ENCODE data around the gene PRR5L. TPM values are rescaled to one million over a fixed set of nuclear protein-coding genes. Genes with fewer than 3 reads are reported as not detected.

The PRR5L gene
- total and polyA plus RNA-seq, 9 donors = 5.9 to 56.3 (median 22.1) TPM

DNA sequence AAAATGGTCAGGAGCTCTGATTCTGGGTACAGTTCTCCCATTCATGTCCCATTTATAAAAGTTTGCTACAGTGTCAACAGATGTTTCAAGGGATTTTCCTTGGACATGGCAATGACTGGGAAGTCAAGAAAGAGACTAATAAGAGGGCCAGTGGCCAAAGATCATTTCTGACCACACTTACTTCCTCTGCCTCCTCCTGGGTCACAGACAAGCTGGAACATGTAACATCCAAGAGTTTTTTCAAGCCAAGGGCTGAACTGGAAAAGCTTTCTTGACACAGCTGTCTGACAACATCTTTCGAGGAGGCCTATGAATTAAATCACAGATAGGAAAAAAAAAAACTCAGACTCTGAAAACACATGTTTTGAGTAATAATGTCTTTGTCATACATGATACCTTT, 15.6 kb upstream of the PRR5L start:
- no peak overlapping the region for H3K27ac ChIP-seq
- H3K4me1 ChIP-seq (ENCODE audit: insufficient read depth) = no peaks in the 10 kb centered on the region
- WGBS, 3 donors = 47 to 64% (median 49%) methylated on average over 1 of the region's 1 CpG
- DNase-seq = no peak
- TF ChIP-seq POLR2A (IDR thresholded peaks at IDR 0.05) (no peak), CTCF (IDR thresholded peaks at IDR 0.05) (no peak), EP300 (IDR thresholded peaks at IDR 0.05) (no peak)
- no peaks in the 10 kb centered on the region for H3K27me3 ChIP-seq
- no peaks in the 10 kb centered on the region for H3K9me3 ChIP-seq
- intact Hi-C loops (cut with DNase I) = no loop called here
- no peak overlapping the region for H3K4me3 ChIP-seq
- no peaks in the 10 kb centered on the region for H3K36me3 ChIP-seq

DNA sequence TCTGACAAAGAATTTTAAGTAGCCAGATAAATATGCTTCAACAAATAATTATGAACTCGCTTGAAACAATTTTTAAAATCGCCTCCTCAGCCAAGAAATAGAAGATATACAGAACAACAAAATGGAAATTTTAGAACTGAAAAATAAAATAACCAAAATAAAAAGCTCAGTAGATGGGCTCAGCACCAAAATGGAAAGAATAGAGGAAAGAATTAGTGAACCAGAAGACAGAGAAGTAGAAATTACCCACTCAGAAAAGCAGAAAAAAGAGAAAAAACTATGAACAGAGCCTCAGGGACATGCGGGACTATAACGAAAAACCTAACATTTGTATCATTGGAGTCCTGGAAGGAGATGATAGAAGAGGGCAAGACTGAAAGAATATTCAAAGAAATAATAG, 14.2 kb upstream of the PRR5L start:
- DNase-seq = no peak
- Histone ChIP-seq H3K27me3 (no peaks in the 10 kb centered on the region), H3K4me3 (no peak overlapping the region), H3K9me3 (no peaks in the 10 kb centered on the region), H3K4me1 (ENCODE audit: insufficient read depth) (no peaks in the 10 kb centered on the region), H3K27ac (no peak overlapping the region), H3K36me3 (no peaks in the 10 kb centered on the region)
- intact Hi-C loops (cut with DNase I) = no loop called here
- WGBS, 3 donors = 94 to 97% (median 96%) methylated on average over 4 of the region's 4 CpGs
- TF ChIP-seq CTCF (IDR thresholded peaks at IDR 0.05) (no peak), POLR2A (IDR thresholded peaks at IDR 0.05) (no peak), EP300 (IDR thresholded peaks at IDR 0.05) (no peak)

DNA sequence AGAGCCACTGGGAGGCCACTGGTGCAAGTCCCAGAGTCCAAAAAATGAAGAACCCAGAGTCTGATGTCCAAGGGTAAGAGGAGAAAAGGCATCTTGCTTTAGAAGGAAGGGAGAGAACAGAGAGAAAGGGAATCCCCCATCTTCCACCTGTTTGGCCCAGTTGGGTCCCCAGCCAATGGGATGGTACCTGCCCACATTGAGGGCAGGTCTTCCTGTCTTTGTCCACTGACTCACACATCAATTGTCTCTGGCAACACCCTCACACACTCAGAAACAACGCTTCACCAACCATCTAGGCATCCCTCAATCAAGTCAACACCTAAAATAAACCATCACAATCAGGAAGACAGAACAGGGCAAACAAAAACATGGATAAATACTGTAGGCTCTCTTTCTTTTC, 13.2 kb upstream of the PRR5L start:
- Histone ChIP-seq H3K4me3 (no peak overlapping the region), H3K9me3 (no peaks in the 10 kb centered on the region), H3K27me3 (no peaks in the 10 kb centered on the region), H3K36me3 (no peaks in the 10 kb centered on the region), H3K4me1 (ENCODE audit: insufficient read depth) (no peaks in the 10 kb centered on the region), H3K27ac (no peak overlapping the region)
- 85 to 100% (median 93%) methylated on average over 1 of the region's 1 CpG for WGBS, 3 donors
- no peak for DNase-seq
- intact Hi-C loops (cut with DNase I) = no loop called here
- no peak for TF ChIP-seq POLR2A (IDR thresholded peaks at IDR 0.05)

DNA sequence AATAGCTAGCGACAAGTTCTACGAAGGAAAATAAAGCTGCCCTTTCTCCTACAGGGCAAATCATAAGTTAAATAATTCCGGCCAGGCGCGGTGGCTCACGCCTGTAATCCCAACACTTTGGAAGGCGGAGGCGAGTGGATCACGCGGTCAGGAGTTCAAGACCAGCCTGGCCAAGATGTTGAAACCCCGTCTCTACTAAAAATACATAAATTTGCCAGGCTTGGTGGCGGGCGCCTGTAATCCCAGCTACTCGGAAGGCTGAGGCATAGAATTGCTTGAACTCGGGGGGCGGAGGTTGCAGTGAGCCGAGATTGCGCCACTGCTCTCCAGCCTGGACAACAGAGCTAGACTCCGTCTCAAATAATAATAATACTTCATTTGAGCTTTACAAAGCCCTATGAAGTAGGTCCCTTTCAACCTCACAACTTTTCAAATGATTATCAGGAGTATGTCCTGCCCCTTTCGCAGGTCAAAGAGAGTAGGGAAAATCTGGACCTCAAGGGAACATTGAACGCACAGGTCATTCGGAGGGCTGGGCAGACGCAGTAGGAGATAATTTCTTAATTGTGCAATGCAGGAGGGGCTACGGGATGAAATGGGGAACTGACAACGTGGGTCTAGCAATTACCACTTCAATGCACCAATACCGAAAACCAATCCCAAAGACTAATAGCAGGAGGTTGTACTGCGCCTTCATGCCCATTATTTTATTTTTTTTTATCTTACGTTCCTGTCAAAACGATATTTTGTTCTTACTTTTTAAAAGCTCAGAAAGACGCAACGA, 7.5 kb upstream of the PRR5L start:
- no peaks in the 10 kb centered on the region for H3K36me3 ChIP-seq
- peak overlapping the region; percentile 62 for H3K4me3 ChIP-seq
- H3K9me3 ChIP-seq = no peaks in the 10 kb centered on the region
- 31 to 38% (median 33%) methylated on average over 31 of the region's 31 CpGs for WGBS, 3 donors
- H3K4me1 ChIP-seq (ENCODE audit: insufficient read depth) = peaks cover 3% of the 10 kb centered on the region
- H3K27ac ChIP-seq = no peak overlapping the region
- intact Hi-C loops (cut with DNase I) = no loop called here
- TF ChIP-seq EP300 (IDR thresholded peaks at IDR 0.05) = no peak
- no peak for TF ChIP-seq CTCF (IDR thresholded peaks at IDR 0.05)
- TF ChIP-seq POLR2A (IDR thresholded peaks at IDR 0.05) = no peak
- DNase-seq = no peak
- H3K27me3 ChIP-seq = no peaks in the 10 kb centered on the region

DNA sequence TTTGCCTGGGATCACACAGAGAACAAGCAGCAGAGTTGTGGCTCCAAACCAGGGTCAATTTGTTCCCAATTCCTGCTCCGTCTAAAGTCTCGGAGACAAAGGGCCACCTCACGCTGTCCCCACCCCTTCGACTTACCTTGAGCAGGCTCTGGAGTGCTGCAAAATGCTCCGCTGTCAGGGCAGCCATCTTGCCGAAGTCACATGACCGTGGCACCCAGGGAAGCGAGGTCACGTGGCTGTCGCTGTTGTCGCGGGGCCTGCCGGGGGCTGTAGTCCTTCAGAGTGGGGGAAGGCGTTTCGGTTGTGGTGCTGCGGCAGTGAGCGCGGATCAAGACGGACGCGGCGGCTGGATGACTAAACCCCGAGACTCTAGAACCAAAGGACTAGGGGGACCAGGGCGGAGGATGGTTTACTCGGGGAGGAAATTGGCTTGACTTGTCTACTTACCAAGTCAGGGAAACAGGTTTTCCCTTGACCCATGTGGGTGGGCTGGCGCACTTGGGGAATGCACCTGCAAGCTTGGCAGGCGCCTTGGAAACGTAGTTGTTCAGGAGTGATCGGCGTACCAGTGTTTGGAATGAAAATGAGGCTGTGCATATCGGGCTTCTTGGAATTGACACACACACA, 6.7 kb upstream of the PRR5L start, which contains the start of gene COMMD9:
Gene COMMD9 (minus strand): TSS at position 199 of the 627 bp plus-strand sequence. CDS start 12 bp downstream, at position 187.
- DNase-seq = peak; percentile 91 to 93 (median 92)
- intact Hi-C loops (cut with DNase I) = no loop called here
- H3K4me1 ChIP-seq (ENCODE audit: insufficient read depth) = peaks cover 3% of the 10 kb centered on the region
- no peaks in the 10 kb centered on the region for H3K36me3 ChIP-seq
- H3K27me3 ChIP-seq = no peaks in the 10 kb centered on the region
- WGBS, 3 donors = 1 to 2% (median 1%) methylated on average over 31 of the region's 31 CpGs
- peak; percentile 8 for TF ChIP-seq POLR2A (IDR thresholded peaks at IDR 0.05)
- TF ChIP-seq EP300 (IDR thresholded peaks at IDR 0.05) = no peak
- no peaks in the 10 kb centered on the region for H3K9me3 ChIP-seq
- H3K4me3 ChIP-seq = peak within 1 kb of the TSS; percentile 62
- no peak within 1 kb of the TSS for H3K27ac ChIP-seq

All from ovary (tissue), 9 donors.